ENCODE data around the gene PTH2R. TPM values are rescaled to one million over a fixed set of nuclear protein-coding genes. Genes with fewer than 3 reads are reported as not detected.

The PTH2R gene
- total RNA-seq, 2 experiments from 2014 or later = not detected

- intact Hi-C loops (cut with micrococcal nuclease) = no loop called here
- DNase-seq (no peak), ATAC-seq (no peak)
- POLR2A ChIA-PET = no interaction called here
- H3K9me3 Mint-ChIP-seq = peaks cover 9% of the 10 kb centered on the region
- H3K27ac Mint-ChIP-seq = no peak overlapping the region
- peaks cover 22% of the 10 kb centered on the region for H3K27me3 Mint-ChIP-seq
- no peak for TF ChIP-seq CTCF (IDR thresholded peaks at IDR 0.05)
- H3K36me3 Mint-ChIP-seq (ENCODE audit: low read depth) = no peaks in the 10 kb centered on the region
- no peak overlapping the region for H3K4me3 Mint-ChIP-seq
- no peaks in the 10 kb centered on the region for H3K4me1 Mint-ChIP-seq (ENCODE audit: low read depth)
- CTCF ChIA-PET = interaction anchor here (1.3 kb wide), 1 partner anchor 15 kb away, joined by 3 read pairs; no protein-coding TSS in a partner anchor
Observed at GRCh38 chr2:208399201-208399600, 7.4 kb upstream of the PTH2R start.

- no peak for ATAC-seq
Observed at GRCh38 chr2:208407667-208408066, 1.1 kb downstream of the PTH2R start.

GRCh38 chr2:208413931-208414330, 7.3 kb downstream of the PTH2R start:
- no peaks in the 10 kb centered on the region for H3K4me1 Mint-ChIP-seq (ENCODE audit: low read depth)
- H3K9me3 Mint-ChIP-seq = no peaks in the 10 kb centered on the region
- ChIA-PET CTCF (no interaction called here), POLR2A (no interaction called here)
- H3K27me3 Mint-ChIP-seq = peaks cover 10% of the 10 kb centered on the region
- no peak for TF ChIP-seq CTCF (IDR thresholded peaks at IDR 0.05)
- no peak overlapping the region for H3K4me3 Mint-ChIP-seq
- ATAC-seq (no peak), DNase-seq (no peak)
- intact Hi-C loops (cut with micrococcal nuclease) = no loop called here
- no peak overlapping the region for H3K27ac Mint-ChIP-seq
- no peaks in the 10 kb centered on the region for H3K36me3 Mint-ChIP-seq (ENCODE audit: low read depth)

More at GRCh38 chr2:208407667-208408066, 1.1 kb downstream of the PTH2R start:
- TF ChIP-seq CTCF (IDR thresholded peaks at IDR 0.05) = peak; percentile 30
- Mint-ChIP-seq H3K27me3 (peaks cover 45% of the 10 kb centered on the region), H3K4me3 (no peak overlapping the region), H3K27ac (no peak overlapping the region), H3K9me3 (no peaks in the 10 kb centered on the region), H3K4me1 (ENCODE audit: low read depth) (peaks cover 6% of the 10 kb centered on the region), H3K36me3 (ENCODE audit: low read depth) (no peaks in the 10 kb centered on the region)
- ChIA-PET POLR2A (interaction anchor here (0.6 kb wide), 1 partner anchor 102 kb away, joined by 3 read pairs; no protein-coding TSS in a partner anchor), CTCF (no interaction called here)
- intact Hi-C loops (cut with micrococcal nuclease) = no loop called here
- DNase-seq = peak; percentile 4

- Mint-ChIP-seq H3K36me3 (ENCODE audit: low read depth) (no peaks in the 10 kb centered on the region), H3K9me3 (no peaks in the 10 kb centered on the region), H3K4me1 (ENCODE audit: low read depth) (no peaks in the 10 kb centered on the region), H3K27ac (no peak overlapping the region), H3K4me3 (no peak overlapping the region), H3K27me3 (peaks cover 6% of the 10 kb centered on the region)
- ChIA-PET POLR2A (no interaction called here), CTCF (interaction anchor here (0.9 kb wide), 1 partner anchor 16 kb away, joined by 3 read pairs; no protein-coding TSS in a partner anchor)
- DNase-seq (no peak), ATAC-seq (no peak)
- intact Hi-C loops (cut with micrococcal nuclease) = no loop called here
- no peak for TF ChIP-seq CTCF (IDR thresholded peaks at IDR 0.05)
Observed at GRCh38 chr2:208415255-208415654, 8.7 kb downstream of the PTH2R start.

GRCh38 chr2:208415897-208416296, 9.3 kb downstream of the PTH2R start:
- DNase-seq (no peak), ATAC-seq (no peak)
- POLR2A ChIA-PET = no interaction called here
- H3K4me1 Mint-ChIP-seq (ENCODE audit: low read depth) = no peaks in the 10 kb centered on the region
- CTCF ChIA-PET = no interaction called here
- intact Hi-C loops (cut with micrococcal nuclease) = no loop called here
- H3K27ac Mint-ChIP-seq = no peak overlapping the region
- no peak overlapping the region for H3K4me3 Mint-ChIP-seq
- no peak for TF ChIP-seq CTCF (IDR thresholded peaks at IDR 0.05)
- H3K9me3 Mint-ChIP-seq = no peaks in the 10 kb centered on the region
- H3K27me3 Mint-ChIP-seq = peaks cover 2% of the 10 kb centered on the region
- no peaks in the 10 kb centered on the region for H3K36me3 Mint-ChIP-seq (ENCODE audit: low read depth)

Data from activated CD8-positive, alpha-beta T cell treated with anti-CD3 and anti-CD28 coated beads for 36 hours (primary cell).